HG02943 (cell line): ENCODE measurements around the gene GMDS.

Experiments used
- ATAC-seq: cut with Tn5 transposase; IDR thresholded peaks from one replicate; pipeline ENCODE4 v1.9.1; 2021; ENCODE audit warnings: mild to moderate bottlenecking, low read depth, moderate library complexity; ENCODE audit not compliant: unreplicated experiment

Gene GMDS

GRCh38 chr6:2242311-2242710, 3.1 kb downstream of the GMDS start:
- ATAC-seq, result no peak

- ATAC-seq, result no peak
These were observed 4.4 kb downstream of the GMDS start for GRCh38 chr6:2240961-2241360.

GRCh38 chr6:2237001-2237400, 8.4 kb downstream of the GMDS start:
- no peak for ATAC-seq

GRCh38 chr6:2235777-2236495, 9.5 kb downstream of the GMDS start:
- ATAC-seq, result no peak

- ATAC-seq, result no peak
These were observed 13.0 kb downstream of the GMDS start for GRCh38 chr6:2232445-2232844.

- ATAC-seq, result no peak
These were observed 14.0 kb downstream of the GMDS start for GRCh38 chr6:2231438-2231837.

- ATAC-seq, result no peak
These were observed 14.6 kb downstream of the GMDS start for GRCh38 chr6:2230659-2231277.

GRCh38 chr6:2229742-2230141, 15.7 kb downstream of the GMDS start:
- ATAC-seq, result no peak

- no peak for ATAC-seq
These were observed 16.4 kb downstream of the GMDS start for GRCh38 chr6:2229039-2229438.

- no peak for ATAC-seq
These were observed 17.0 kb downstream of the GMDS start for GRCh38 chr6:2228392-2228791.

GRCh38 chr6:2226775-2227174, 18.6 kb downstream of the GMDS start:
- ATAC-seq, result no peak

GRCh38 chr6:2225422-2226392, 19.7 kb downstream of the GMDS start:
- no peak for ATAC-seq

GRCh38 chr6:2224847-2225382, 20.5 kb downstream of the GMDS start:
- ATAC-seq, result no peak

GRCh38 chr6:2222275-2222842, 23.0 kb downstream of the GMDS start:
- ATAC-seq, result no peak

GRCh38 chr6:2221726-2222274, 23.6 kb downstream of the GMDS start:
- no peak for ATAC-seq

- ATAC-seq, result no peak
These were observed 25.3 kb downstream of the GMDS start for GRCh38 chr6:2220154-2220553.

GRCh38 chr6:2218866-2219265, 26.5 kb downstream of the GMDS start:
- ATAC-seq, result no peak

- no peak for ATAC-seq
These were observed 28.5 kb downstream of the GMDS start for GRCh38 chr6:2216794-2217383.

GRCh38 chr6:2215342-2215741, 30.1 kb downstream of the GMDS start:
- no peak for ATAC-seq

- ATAC-seq, result no peak
These were observed 32.3 kb downstream of the GMDS start for GRCh38 chr6:2213086-2213485.
